ENCODE data around the gene TAF5L.
"Not testable (repeated sequence)": the region's sequence is repeated elsewhere in the genome, so short reads cannot be mapped to it uniquely, and the experiment has no call there.

Gene TAF5L

DNA sequence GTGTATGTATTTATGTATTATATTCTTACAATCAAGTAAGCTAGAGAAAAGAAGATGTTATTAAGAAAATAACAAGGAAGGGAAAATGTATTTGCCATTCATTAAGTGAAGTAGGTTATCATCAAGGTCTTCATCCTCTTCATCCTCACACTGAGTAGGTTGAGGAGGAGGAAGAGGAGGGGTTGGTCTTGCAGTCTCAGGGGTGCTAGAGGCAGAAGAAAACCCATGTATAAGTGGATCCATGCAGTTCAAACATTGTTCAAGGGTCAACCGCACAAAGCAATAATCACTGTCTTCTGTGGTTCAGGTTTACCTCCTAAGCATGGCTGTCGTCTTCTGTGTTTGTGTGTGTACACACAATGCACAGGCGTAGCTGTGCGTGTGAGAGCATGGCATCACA lies 17.0 kb upstream of the TAF5L start:
- DNase-seq (ENCODE audit: low spot score), result no peak
- no peak for FAIRE-seq

DNA sequence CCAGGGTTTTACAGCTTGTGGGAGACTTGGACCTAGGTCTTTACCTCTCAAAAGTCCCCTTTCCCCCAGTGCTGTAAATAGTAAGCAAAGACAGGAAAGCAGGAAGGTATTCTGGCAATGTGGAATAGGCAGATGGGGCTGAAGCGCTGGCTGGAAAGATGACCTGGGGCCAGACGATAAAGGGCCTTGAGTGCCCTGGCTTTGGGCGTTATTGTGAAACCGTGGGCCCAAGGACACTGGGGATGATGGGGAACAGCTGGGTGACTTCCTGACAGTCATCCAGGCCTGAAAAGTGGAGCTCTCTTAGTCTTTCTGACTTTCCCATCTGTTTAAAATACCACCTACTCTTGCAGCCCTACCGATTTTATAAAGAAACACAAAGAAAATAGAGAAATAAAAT lies 16.5 kb upstream of the TAF5L start:
- no peak for DNase-seq (ENCODE audit: low spot score)
- FAIRE-seq, result no peak

DNA sequence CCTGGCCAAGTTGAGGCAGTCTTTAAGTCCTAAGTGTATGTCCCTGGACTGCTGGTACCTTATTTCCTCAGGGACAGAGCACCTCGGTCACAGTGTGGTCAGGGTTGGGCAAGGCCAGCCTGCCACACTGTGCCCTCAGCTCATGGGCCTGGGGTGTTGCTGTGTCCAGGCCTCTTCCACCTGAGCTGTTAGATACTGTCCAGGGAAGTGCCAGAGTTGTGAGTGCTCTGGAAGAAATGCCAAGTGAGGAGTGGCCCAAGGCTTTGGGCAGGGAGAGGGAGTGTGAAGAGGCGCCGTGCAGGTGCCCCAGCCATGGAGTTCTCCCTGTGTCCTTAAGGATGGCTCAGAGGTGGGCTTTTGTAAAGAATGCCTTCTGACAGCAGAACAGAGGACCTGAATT lies 15.4 kb upstream of the TAF5L start:
- DNase-seq (ENCODE audit: low spot score) (no peak), FAIRE-seq (no peak)

DNA sequence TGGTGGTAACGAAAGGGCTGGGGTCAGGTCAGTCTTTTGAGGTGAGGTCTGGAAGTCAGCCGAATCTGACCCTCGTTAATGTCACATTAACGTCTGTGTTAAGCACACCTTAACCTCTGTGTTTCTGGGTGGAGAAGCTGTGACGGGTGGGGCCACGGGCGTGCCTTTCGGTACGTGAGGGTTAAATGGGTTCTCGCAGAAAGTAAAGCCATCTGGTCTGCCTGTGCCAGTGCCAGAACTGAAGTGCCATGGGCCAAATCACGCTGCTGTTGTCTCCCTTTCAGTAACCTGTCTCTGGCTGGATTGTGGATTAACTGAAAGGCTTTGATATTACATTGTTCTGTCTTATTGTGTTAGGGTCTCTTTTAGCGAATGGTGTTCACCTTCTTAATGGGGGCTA lies 14.5 kb upstream of the TAF5L start:
- DNase-seq (ENCODE audit: low spot score), result no peak
- no peak for FAIRE-seq

DNA sequence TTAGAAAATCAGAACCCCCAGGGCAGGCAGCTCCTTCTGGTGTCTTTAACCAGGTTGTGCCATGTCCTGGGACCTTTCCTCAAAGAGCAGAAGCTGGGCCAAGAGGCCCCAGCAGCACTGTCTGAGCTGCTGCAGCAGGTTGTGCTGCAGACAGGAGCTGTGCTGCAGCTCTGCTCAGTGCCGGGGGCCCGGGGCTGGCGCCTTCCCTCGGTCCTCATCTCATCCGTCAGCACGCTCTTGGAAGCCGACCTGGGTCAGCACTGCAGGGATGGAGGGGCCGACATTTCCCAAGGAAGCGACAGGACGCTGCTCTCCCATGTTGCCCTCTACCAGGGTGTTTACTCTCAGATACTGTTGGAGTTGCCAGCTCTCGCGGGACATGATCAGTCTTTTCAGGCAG lies 11.8 kb upstream of the TAF5L start:
- FAIRE-seq, result no peak

DNA sequence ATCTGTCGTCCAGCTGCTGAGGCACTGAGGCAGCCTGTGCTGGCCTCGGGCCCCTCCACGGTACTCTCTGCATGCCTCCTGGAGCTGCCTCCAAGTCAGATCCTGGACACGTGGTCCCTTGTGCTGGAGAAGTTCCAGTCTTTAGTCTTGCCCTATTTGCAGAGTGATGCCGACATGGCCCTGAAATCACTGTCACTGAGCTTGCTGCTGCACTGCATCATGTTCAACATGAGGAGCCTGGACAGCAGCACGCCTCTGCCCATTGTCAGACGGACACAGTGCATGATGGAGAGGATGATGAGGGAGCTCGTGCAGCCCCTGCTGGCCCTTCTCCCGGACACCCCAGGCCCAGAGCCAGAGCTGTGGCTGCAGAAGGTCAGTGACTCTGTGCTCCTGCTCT lies 10.1 kb upstream of the TAF5L start:
- FAIRE-seq (no peak), DNase-seq (ENCODE audit: low spot score) (no peak)

More for the DNA sequence above, 11.8 kb upstream of the TAF5L start:
- no peak for DNase-seq (ENCODE audit: low spot score)

DNA sequence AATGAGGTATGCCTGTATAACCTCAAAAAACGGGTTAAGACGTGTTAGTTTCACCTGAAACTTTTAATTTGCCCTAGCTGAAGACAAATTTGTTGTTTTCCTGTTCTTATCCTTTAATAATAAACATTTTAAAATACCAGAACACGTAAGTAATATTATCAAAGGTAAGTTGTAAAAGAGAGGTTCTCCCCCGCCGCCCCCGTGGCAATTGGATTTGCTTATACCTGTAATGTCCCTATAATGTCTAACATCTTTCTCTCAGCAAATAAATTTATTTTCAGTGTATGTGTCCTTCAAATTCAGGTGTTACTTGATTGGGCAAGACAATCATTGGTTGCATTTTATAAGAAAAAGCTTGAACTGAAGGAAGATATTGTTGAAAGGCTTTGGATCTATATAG lies 6.0 kb upstream of the TAF5L start:
- DNase-seq (ENCODE audit: low spot score) (no peak), FAIRE-seq (no peak)

DNA sequence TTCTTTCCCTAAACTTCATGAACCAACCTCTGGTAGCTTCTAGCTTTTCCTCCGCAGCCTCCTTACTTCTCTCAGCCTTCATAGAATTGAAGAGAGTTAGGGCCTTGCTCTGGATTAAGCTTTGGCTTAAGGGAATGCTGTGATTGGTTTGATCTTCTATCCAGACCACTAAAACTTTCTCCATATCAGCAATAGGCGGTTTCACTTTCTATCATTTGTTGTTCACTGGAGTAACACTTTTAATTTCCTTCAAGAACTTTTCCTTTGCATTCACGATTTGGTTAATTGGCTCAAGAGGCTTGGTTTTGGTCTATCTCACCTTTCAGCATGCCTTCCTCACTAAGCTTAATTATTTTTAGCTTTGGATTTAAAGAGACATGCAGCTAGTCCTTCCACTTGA lies 5.2 kb upstream of the TAF5L start:
- FAIRE-seq (no peak), DNase-seq (ENCODE audit: low spot score) (no peak)

DNA sequence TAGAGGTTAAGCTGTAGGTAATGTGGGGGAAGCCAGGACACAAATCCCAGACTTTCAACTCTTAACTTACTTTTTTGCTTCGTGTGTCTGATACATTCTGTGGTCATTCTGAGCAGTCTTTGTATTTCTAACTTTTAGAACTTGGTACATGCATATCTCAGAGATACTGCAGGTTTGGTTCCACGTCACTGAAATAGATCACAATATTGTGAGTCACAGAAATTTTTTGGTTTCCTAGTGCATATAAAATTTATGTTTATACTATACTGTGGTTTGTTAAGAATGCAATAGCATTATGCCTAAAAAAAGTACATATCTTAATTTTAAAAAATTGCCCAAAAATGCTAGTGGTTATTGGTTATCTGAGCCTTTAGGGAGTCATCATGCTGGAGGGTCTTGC lies 3.3 kb upstream of the TAF5L start:
- DNase-seq (ENCODE audit: low spot score), result no peak
- FAIRE-seq, result no peak

DNA sequence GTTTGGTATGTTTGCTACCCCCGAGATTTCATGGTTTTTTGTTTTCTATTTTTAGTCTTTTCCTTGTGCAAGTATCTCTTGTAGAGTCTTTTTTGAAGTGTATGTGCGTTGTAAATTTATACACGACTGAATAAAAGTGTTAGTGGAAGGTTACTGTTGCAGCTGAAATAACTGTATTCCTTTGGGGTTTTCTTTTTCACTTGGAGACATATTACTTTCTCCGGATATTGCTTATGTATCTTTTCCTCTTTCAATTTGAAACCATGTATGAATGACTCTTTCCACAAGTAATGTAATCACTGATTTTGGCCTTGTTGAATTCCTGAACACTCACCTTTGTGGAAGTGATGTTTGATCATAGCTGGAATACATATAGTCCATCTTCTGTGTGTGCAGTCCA lies 1.1 kb upstream of the TAF5L start:
- DNase-seq (ENCODE audit: low spot score) (no peak), FAIRE-seq (no peak)

DNA sequence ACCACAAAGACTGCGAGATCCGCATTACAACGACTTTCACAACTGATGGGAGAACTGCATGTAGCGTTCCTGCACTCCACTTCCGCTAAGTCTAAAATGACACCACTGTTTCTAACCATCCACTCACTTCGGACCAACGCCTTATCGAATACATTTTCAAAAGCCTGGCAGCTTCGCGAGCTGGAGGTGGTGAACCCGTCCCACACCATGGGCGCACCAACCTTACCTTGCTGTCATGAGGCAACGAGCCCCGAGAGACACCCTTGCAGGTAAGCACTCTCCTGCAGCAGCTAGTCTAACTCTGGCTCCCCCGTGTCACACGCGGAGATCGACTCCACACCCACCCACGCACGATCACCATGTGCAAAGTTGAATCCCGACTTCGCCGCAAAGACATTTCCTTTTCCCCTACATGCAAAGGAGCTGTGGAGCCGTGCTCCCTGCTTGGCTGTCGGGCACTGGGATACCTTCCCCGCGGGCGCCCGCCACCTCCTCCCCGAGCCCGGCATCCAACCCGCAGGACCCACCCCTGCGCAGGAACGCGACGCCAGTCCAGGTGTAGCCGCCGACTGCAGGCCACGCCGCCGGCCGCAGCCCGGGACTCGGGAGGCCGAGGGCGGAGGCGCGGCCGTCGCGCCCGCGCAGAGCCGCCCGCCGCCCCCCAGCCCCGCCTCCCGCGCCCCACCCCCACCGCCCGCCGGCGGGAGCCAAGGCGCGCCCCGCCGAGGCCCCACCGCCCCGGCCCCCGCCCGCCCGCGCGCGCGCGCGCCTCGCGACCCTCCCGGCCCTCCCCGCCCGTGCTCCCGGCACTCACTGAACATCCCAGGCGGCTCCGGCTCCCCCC lies 629 bp downstream of the TAF5L start:
- DNase-seq (ENCODE audit: low spot score), result peak; percentile 86
- peak; percentile 9 for FAIRE-seq

DNA sequence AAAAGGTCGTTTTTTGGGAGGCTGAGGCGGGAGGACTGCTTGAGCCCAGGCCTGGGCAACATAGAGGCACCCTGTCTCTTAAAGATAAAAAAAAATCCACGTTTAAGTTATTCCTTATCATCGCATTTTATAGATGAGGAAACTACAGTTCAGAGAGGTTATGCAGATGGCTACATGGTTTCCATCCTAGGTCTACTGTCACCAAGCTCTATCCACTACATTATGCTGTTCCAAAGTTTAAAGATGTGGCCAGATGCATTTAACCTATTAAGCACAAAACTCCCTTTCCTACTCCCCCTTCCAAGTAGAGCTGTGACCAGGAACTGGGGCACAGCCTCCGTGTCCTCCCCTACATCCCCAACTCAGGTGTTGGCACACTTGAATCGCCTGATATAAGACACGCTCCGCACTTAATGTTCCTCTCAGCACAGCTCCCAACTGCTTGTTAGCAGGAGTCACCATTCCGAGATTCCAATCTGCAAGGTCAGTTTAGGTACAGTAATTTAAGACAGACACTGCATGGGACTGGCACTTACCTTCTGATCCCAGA lies 1.3 kb downstream of the TAF5L start:
- no peak for DNase-seq (ENCODE audit: low spot score)
- no peak for FAIRE-seq

DNA sequence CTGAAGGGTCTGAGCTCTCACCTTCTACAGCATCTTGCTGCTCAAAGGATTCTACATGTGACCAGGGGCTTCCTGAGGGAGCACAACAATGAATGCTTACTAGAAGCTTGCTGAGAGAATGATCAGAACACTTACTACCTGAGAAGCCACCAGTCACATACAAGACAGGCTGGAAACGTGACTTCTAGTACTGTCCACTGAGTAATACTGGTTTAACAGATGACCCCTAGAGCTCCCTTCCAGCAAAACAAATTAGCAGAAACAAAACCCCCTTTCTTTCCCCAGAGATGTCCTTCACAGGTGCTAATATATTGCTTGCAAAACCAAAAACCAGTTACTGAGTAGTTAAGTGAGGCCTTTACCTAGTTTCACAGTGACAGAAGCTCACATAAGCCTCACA lies 2.1 kb downstream of the TAF5L start:
- FAIRE-seq (no peak), DNase-seq (ENCODE audit: low spot score) (no peak)

DNA sequence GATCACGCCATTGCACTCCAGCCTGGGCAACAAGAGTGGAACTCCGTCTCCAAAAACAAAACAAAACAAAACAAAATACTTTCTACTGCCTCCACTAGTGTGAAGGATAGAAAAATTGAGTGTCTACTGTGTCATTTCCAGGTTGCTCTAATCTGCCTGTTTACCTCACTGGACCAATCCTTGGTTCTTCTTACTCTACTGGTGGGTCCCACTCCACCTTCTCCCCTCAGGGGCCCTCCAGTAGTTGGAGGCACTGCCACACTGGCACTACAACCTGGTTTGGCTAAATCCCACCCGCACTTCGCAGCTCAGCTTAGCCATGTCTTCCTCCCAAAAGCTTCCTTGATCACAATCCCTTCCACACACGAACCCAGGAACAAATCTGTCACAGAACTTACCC lies 2.7 kb downstream of the TAF5L start:
- FAIRE-seq, result no peak
- DNase-seq (ENCODE audit: low spot score), result no peak

DNA sequence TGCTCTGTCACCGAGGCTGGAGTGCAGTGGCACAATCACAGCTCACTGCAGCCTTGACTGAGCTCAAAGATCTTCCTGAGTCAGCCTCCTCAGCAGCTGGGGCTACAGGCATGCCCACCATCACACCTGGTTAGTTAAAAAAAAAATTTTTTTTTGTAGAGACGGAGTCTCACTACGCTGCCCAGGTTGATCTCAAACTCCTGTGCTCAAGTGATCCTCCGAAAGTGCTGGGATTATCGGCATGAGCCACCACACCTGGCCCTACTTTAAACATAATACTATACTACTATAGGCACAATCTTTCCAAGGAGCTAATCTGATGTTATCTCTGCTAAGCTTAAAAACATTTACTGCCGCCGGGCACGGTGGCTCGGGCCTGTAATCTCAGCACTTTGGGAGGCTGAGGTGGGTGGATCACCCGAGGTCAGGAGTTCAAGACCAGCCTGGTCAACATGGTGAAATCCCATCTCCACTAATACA lies 3.2 kb downstream of the TAF5L start:
- not testable (repeated sequence) for DNase-seq (ENCODE audit: low spot score); FAIRE-seq

DNA sequence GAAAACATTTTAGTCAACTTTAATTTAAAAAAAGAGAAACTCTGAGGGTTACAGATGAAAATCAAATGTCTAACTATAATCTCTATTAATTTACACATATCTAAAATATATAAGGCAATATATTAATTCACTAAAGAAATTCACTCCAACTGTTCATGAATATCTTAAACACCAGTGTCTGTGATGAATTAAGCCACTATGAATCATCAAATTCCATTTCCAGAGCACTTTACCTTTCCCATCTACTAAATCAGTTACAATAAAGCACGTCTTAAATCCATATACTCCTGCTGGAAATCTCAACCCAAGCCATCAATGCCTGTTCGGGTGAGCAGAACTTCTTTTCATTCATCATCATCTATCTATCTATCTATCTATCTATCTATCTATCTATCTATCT lies 4.3 kb downstream of the TAF5L start:
- FAIRE-seq, result no peak
- DNase-seq (ENCODE audit: low spot score), result no peak

DNA sequence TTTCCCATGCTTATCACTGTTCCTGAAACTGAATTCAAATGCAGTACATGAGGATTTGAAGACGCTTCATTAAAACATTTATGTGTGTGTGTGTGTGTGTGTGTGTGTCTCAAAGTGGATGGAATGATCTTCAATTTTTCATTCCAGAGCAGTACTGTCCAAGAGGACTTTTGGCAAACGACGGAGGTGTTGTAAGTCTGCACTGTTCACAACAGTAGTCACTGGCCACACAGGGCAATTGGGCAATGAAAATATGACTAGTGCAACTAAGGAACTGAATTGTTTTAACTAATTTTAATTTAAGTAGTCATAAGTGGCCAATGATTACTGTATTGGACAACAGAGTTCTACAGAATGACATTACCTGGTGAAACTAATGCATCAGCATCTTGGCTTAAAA lies 5.0 kb downstream of the TAF5L start:
- no peak for FAIRE-seq
- no peak for DNase-seq (ENCODE audit: low spot score)

DNA sequence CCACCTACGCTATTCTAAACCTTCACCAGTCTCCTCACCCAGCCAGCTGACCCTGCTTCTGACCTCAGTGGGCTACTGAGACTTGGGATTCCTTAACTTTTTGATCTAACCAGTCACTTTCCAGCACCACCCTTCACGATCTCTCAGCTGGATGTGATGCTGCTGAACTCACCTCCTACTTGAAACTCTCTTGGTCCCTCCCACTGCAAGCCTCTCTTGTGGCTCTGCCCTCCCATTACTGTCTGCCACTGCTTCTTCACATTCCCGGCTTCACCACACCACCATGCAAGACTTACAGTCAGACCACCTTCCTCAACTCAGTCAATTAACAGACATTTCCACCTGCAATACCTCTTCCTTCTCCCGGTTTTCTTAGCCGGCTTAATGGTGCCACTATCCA lies 6.3 kb downstream of the TAF5L start:
- FAIRE-seq (no peak), DNase-seq (ENCODE audit: low spot score) (no peak)

DNA sequence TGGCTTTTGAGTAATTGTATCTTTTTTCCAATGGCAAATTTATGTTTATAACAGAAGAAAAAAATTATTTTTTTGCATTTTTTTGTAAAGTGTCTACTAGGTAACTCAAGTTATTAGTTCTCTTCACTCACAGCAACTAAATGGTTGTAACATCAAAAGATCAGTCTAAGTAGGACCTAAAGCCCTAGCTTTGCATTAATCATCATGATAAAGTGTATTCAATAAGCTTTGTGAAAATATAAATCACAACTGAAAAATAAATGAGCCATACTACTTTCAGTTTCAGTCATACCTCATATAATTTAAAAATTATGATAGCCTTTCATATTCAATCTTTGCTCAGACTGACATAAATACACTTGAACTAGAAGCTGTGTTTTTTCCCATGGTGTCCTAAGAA lies 6.9 kb downstream of the TAF5L start:
- no peak for FAIRE-seq
- no peak for DNase-seq (ENCODE audit: low spot score)

DNA sequence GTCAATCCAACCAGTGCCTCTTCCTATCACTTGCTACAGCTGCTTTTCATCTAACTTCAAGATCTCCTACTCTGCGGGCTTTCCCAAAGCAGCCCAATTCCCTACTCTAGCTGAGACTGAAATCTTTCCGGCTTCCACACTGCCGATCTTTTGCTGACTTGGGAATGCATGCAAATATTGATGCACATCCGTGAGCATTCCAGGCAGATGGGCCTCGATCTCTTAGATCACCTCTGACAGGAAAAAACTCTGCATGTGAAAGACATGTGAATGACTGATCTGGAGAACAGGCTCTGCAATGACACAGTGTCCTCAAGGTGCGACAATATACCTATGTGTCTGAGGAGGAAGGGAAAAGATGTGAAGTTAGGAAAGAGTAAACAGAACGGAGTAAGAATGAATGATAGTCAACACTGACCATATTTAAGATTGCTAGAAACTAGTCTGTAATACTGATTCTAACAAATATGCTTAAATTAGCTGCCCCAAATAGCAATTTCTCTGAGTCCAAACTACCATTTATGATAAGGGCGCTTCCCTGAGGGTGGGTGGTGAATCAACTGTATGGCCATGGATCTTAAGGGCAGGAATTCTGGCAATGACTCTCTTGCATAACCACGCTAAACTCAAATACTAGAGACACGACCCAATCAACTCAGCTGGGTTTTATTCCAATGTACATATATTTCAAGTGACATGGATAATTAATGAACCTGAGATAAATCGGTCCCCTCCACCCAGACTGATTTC lies 8.4 kb downstream of the TAF5L start:
- FAIRE-seq (no peak), DNase-seq (ENCODE audit: low spot score) (no peak)

DNA sequence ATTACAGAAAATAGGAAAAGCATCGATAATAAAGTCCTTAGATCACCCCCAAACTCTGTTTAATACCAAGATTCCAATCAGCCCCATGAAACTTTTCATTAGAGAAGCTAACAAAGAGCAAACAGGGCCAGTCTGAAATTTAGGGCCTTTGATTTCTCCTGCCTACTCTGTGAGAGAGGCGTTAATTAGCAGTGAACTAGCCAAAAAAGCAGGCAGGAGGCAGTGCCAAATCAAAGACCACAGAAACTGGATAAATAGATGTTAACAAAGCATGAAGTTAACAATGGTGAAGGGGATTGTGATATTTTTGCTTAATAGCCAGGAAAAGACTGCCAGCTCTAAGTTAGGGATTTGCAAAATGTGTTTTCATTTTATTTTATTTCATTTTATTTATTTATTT lies 11.2 kb downstream of the TAF5L start:
- DNase-seq (ENCODE audit: low spot score) (no peak), FAIRE-seq (no peak)

DNA sequence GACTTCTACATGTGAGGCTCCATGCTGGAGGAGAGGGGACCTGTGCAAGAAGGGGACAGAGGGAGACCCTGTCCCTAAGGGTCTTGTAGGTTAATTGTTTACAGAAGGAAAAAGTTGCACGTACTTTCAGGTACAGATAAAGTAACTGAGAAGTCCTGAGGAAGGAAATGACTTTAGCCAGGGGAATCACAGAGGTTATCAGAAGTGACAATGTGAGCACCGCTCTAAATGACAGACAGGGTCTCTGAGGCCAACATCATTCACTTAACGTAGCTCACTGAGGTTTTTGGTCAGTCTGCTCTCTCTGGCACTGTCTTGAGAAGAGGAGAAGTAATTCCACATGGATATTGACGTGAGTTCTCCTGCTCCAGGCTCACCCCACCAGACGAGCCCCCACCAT lies 12.0 kb downstream of the TAF5L start:
- no peak for DNase-seq (ENCODE audit: low spot score)
- FAIRE-seq, result no peak

DNA sequence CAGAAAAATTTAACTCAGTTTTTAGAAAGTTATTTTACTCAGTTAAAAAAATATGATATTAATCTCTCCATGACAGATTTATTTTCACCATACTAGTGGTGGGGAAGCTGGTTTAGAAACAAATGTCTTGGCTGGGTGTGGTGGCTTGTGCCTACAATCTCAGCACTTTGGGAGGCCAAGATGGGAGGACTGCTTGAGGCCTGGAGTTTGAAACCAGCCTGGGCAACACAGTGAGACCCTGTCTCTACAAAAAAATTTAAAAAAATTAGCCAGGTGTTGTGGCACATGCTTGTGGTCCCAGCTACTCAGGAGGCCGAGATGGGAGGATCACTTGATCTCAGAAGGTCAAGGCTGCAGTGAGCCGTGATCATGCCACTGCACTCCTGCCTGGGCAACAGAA lies 17.3 kb downstream of the TAF5L start:
- no peak for FAIRE-seq

More for the DNA sequence above, 17.3 kb downstream of the TAF5L start:
- DNase-seq (ENCODE audit: low spot score), result no peak
